H1 (cell line): ENCODE results near the gene TMEM237.

Experiments
- POLR2A ChIP-seq, 2 experiments: IDR thresholded peaks; 1 replicate in 1 of 2; 2 replicates in 1 of 2; pipeline ENCODE4 v1.6.1; 2011; ENCODE audit warnings: low read depth in 2 of 2, low read length in 2 of 2, mild to moderate bottlenecking in 2 of 2; ENCODE audit errors: control extremely low read depth in 1 of 2
- RFX5 ChIP-seq: IDR thresholded peaks from 2 replicates; pipeline ENCODE4 v1.6.1; 2011; ENCODE audit warnings: low read depth, low read length, improper control_type of control experiment, borderline replicate concordance
- TAF1 ChIP-seq: IDR thresholded peaks from 2 replicates; pipeline ENCODE4 v1.6.1; 2011; ENCODE audit warnings: mild to moderate bottlenecking, low read depth, low read length

- TF ChIP-seq TAF1 (no peak), POLR2A (IDR thresholded peaks at IDR 0.05; ENCODE audit: control extremely low read depth in 1 of 2, low read depth in 2 of 2, low read length in 2 of 2) (no peak), RFX5 (no peak)
Measured at GRCh38 chr2:201572846-201573508, 70.3 kb downstream of the TMEM237 start.
